K562 (cell line): ENCODE measurements around the gene RNF6. TPM values are rescaled to one million over a fixed set of nuclear protein-coding genes. Genes with fewer than 3 reads are reported as not detected.

ENCODE experiments used
- CAMTA2 ChIP-seq: fragments of 250-450 bp; sonication (Bioruptor Pico); conservative IDR thresholded peaks from 2 replicates; pipeline ENCODE4 v1.5.1; 2022
- CHD4 ChIP-seq: fragments of 200-600 bp; sonication (generic); IDR thresholded peaks from 3 replicates; pipeline ENCODE4 v1.6.1; 2012; ENCODE audit warnings: low read depth, mild to moderate bottlenecking, mixed read lengths, low read length, inconsistent platforms; ENCODE audit not compliant: insufficient read depth, insufficient replicate concordance, poor library complexity, severe bottlenecking
- EHMT2 ChIP-seq: fragments of 450-650 bp; IDR thresholded peaks from 2 replicates; pipeline ENCODE4 v1.6.1; 2018; ENCODE audit warnings: antibody characterized with exemption
- HMG20B ChIP-seq: fragments of 250-450 bp; sonication (Bioruptor Pico); IDR thresholded peaks from 2 replicates; pipeline ENCODE4 v1.5.0; 2021; ENCODE audit warnings: mild to moderate bottlenecking
- MYC ChIP-seq, 2 experiments: fragments of 250-450 bp in 1 of 2; sonication (Bioruptor Pico) in 1 of 2; IDR thresholded peaks; 2 replicates each; pipeline versions ENCODE4 v1.5.1 to v1.6.1; 2012 to 2021; ENCODE audit warnings: low read depth in 2 of 2, borderline replicate concordance in 1 of 2, improper control_type of control experiment in 1 of 2, low read length in 1 of 2, mild to moderate bottlenecking in 1 of 2, moderate library complexity in 1 of 2
- NFRKB ChIP-seq: fragments of 450-650 bp; IDR thresholded peaks from 2 replicates; pipeline ENCODE4 v1.6.1; 2016; ENCODE audit warnings: low read depth
- TCFL5 ChIP-seq: fragments of 250-450 bp; sonication (Bioruptor Pico); conservative IDR thresholded peaks from 2 replicates; pipeline ENCODE4 v1.6.1; 2021; ENCODE audit warnings: mild to moderate bottlenecking, moderate library complexity, matching md5 sums
- ZNF217 ChIP-seq: sonication (generic); formaldehyde crosslinking; IDR thresholded peaks from 2 replicates; pipeline ENCODE4 v1.8.0; 2022; ENCODE audit warnings: mild to moderate bottlenecking, missing genetic modification reagents
- ZNF764 ChIP-seq: fragments of 250-450 bp; sonication (Bioruptor Pico); IDR thresholded peaks from 2 replicates; pipeline ENCODE4 v1.4.0; 2020; ENCODE audit warnings: low read depth, mild to moderate bottlenecking, moderate library complexity
- polyA plus RNA-seq, 8 experiments: library from polyadenylated mRNA; depleted of rRNA in 4 of 8; stranded (reverse) in 5 of 8; unstranded in 3 of 8; fragments of >200 nt; fragmentation: Nextera tagmentation in 2 of 8; fragmentation: Illumina TruSeq in 1 of 8; extraction: Ambion mirVana in 2 of 8; extraction: Trizol in 1 of 8; gene quantifications; 2 replicates each; pipeline versions ENCODE4 v1.2.1 to v1.2.3, GENCODE V29; 2011 to 2014; ENCODE audit warnings: inconsistent platforms in 1 of 8, missing spikeins in 1 of 8
- total RNA-seq, 7 experiments: library from RNA; depleted of rRNA in 6 of 7; stranded (reverse); fragments of >200 nt in 6 of 7; fragmentation: Illumina TruSeq in 2 of 7; extraction: Trizol in 2 of 7; gene quantifications; 2 replicates each; pipeline versions ENCODE4 v1.2.1 to v1.2.3, GENCODE V29; 2011 to 2021; ENCODE audit warnings: low replicate concordance in 1 of 7
- TF ChIP-seq, protein P1 (sequence below): fragments of 450-650 bp; IDR thresholded peaks from 2 replicates; pipeline ENCODE4 v1.7.1; 2018; ENCODE audit warnings: mild to moderate bottlenecking, low read depth; ENCODE audit not compliant: partially characterized antibody
- TF ChIP-seq, protein P2 (sequence below): sonication (generic); formaldehyde crosslinking; IDR thresholded peaks from 2 replicates; pipeline ENCODE4 v1.4.0; 2020; ENCODE audit warnings: mild to moderate bottlenecking, missing genetic modification reagents
- TF ChIP-seq, protein P3 (sequence below): fragments of 450-650 bp; formaldehyde crosslinking; IDR thresholded peaks from 2 replicates; pipeline ENCODE4 v1.4.0; 2020; ENCODE audit warnings: mild to moderate bottlenecking, mixed read lengths
- TF ChIP-seq, protein P4 (sequence below): fragments of 450-650 bp; formaldehyde crosslinking; IDR thresholded peaks from 2 replicates; pipeline ENCODE4 v1.4.0; 2020; ENCODE audit warnings: mild to moderate bottlenecking, moderate library complexity
- TF ChIP-seq, protein P5 (sequence below): sonication (generic); formaldehyde crosslinking; IDR thresholded peaks from 2 replicates; pipeline ENCODE4 v1.8.0; 2023; ENCODE audit warnings: mild to moderate bottlenecking, missing genetic modification reagents

Gene RNF6
- total and polyA plus RNA-seq, 9 of the 15 experiments (the other 6 are each of a cell fraction or from before 2014, with no cell fraction given), result 12.0 to 31.4 (median 22.3) TPM

DNA sequence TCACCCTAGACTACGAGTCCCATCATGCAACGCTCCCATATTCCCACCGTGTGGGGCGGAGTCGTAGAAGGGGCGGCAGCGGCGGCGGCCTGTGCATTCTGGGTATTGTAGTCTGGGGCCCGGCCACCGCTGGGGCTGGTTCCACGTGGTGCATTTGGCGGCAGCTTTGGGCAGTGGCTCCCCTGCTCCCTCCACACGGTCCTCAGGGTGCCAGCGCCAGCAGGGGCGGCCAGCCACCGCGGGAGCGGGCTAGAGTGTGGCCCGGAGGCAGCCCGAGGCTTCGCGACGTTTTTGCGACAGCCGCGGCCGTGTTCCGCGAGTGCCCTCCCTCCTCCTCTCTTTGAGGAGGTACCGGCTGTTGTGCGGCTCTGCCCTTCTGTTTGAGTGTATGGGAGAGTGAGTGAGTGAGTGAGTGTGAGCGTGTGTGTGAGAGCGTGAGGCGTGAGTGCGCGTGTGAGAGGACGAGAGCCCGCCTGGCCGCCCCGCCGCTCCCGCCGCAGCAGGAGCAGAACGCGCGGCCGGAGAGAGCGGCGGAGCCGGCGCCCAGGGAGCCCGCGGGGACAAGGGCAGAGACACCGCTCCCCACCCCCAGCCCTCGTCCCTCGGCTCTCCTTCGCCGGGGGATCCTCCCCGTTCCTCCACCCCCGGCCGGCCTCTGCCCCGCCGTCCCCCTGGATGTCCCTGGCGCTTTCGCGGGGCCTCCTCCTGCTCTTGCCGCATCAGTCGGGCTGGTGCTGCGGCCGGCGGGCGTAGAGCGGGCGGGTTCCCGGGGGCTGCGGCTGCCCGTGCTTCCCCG is 31.9 kb upstream of the RNF6 start, which contains the start of gene CDK8 (continued):
- no peak for TF ChIP-seq CHD4
- TF ChIP-seq, protein P1, sequence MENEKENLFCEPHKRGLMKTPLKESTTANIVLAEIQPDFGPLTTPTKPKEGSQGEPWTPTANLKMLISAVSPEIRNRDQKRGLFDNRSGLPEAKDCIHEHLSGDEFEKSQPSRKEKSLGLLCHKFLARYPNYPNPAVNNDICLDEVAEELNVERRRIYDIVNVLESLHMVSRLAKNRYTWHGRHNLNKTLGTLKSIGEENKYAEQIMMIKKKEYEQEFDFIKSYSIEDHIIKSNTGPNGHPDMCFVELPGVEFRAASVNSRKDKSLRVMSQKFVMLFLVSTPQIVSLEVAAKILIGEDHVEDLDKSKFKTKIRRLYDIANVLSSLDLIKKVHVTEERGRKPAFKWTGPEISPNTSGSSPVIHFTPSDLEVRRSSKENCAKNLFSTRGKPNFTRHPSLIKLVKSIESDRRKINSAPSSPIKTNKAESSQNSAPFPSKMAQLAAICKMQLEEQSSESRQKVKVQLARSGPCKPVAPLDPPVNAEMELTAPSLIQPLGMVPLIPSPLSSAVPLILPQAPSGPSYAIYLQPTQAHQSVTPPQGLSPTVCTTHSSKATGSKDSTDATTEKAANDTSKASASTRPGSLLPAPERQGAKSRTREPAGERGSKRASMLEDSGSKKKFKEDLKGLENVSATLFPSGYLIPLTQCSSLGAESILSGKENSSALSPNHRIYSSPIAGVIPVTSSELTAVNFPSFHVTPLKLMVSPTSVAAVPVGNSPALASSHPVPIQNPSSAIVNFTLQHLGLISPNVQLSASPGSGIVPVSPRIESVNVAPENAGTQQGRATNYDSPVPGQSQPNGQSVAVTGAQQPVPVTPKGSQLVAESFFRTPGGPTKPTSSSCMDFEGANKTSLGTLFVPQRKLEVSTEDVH, result peak; percentile 51
- no peak for TF ChIP-seq NFRKB
- TF ChIP-seq, protein P2, sequence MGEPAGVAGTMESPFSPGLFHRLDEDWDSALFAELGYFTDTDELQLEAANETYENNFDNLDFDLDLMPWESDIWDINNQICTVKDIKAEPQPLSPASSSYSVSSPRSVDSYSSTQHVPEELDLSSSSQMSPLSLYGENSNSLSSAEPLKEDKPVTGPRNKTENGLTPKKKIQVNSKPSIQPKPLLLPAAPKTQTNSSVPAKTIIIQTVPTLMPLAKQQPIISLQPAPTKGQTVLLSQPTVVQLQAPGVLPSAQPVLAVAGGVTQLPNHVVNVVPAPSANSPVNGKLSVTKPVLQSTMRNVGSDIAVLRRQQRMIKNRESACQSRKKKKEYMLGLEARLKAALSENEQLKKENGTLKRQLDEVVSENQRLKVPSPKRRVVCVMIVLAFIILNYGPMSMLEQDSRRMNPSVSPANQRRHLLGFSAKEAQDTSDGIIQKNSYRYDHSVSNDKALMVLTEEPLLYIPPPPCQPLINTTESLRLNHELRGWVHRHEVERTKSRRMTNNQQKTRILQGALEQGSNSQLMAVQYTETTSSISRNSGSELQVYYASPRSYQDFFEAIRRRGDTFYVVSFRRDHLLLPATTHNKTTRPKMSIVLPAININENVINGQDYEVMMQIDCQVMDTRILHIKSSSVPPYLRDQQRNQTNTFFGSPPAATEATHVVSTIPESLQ, result no peak
- TF ChIP-seq CAMTA2, result no peak
- TF ChIP-seq HMG20B (CRISPR knock-in tag), result no peak
- TF ChIP-seq, protein P3, sequence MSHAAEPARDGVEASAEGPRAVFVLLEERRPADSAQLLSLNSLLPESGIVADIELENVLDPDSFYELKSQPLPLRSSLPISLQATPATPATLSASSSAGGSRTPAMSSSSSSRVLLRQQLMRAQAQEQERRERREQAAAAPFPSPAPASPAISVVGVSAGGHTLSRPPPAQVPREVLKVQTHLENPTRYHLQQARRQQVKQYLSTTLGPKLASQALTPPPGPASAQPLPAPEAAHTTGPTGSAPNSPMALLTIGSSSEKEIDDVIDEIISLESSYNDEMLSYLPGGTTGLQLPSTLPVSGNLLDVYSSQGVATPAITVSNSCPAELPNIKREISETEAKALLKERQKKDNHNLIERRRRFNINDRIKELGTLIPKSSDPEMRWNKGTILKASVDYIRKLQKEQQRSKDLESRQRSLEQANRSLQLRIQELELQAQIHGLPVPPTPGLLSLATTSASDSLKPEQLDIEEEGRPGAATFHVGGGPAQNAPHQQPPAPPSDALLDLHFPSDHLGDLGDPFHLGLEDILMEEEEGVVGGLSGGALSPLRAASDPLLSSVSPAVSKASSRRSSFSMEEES (CRISPR knock-in tag), result no peak
- no peak for TF ChIP-seq ZNF764 (CRISPR knock-in tag)
- TF ChIP-seq, protein P4, sequence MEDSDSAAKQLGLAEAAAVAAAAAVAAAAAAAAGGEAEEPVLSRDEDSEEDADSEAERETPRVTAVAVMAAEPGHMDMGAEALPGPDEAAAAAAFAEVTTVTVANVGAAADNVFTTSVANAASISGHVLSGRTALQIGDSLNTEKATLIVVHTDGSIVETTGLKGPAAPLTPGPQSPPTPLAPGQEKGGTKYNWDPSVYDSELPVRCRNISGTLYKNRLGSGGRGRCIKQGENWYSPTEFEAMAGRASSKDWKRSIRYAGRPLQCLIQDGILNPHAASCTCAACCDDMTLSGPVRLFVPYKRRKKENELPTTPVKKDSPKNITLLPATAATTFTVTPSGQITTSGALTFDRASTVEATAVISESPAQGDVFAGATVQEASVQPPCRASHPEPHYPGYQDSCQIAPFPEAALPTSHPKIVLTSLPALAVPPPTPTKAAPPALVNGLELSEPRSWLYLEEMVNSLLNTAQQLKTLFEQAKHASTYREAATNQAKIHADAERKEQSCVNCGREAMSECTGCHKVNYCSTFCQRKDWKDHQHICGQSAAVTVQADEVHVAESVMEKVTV, result no peak
- TF ChIP-seq, protein P5, sequence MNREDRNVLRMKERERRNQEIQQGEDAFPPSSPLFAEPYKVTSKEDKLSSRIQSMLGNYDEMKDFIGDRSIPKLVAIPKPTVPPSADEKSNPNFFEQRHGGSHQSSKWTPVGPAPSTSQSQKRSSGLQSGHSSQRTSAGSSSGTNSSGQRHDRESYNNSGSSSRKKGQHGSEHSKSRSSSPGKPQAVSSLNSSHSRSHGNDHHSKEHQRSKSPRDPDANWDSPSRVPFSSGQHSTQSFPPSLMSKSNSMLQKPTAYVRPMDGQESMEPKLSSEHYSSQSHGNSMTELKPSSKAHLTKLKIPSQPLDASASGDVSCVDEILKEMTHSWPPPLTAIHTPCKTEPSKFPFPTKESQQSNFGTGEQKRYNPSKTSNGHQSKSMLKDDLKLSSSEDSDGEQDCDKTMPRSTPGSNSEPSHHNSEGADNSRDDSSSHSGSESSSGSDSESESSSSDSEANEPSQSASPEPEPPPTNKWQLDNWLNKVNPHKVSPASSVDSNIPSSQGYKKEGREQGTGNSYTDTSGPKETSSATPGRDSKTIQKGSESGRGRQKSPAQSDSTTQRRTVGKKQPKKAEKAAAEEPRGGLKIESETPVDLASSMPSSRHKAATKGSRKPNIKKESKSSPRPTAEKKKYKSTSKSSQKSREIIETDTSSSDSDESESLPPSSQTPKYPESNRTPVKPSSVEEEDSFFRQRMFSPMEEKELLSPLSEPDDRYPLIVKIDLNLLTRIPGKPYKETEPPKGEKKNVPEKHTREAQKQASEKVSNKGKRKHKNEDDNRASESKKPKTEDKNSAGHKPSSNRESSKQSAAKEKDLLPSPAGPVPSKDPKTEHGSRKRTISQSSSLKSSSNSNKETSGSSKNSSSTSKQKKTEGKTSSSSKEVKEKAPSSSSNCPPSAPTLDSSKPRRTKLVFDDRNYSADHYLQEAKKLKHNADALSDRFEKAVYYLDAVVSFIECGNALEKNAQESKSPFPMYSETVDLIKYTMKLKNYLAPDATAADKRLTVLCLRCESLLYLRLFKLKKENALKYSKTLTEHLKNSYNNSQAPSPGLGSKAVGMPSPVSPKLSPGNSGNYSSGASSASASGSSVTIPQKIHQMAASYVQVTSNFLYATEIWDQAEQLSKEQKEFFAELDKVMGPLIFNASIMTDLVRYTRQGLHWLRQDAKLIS (CRISPR knock-in tag), result no peak
- peak; percentile 55; the same call in 1 of the 2 replicates for TF ChIP-seq MYC (IDR thresholded peaks at IDR 0.05; ENCODE audit: low read depth, low read length)
- no peak for TF ChIP-seq MYC (CRISPR knock-in tag; IDR thresholded peaks at IDR 0.05; ENCODE audit: borderline replicate concordance, low read depth)
- TF ChIP-seq ZNF217, result no peak
- TF ChIP-seq TCFL5, result no peak
- TF ChIP-seq EHMT2, result no peak
